Measurements from ENCODE around the gene C19orf38.
"Not testable (repeated sequence)": the region's sequence is repeated elsewhere in the genome, so short reads cannot be mapped to it uniquely, and the experiment has no call there.

C19orf38 gene

DNA sequence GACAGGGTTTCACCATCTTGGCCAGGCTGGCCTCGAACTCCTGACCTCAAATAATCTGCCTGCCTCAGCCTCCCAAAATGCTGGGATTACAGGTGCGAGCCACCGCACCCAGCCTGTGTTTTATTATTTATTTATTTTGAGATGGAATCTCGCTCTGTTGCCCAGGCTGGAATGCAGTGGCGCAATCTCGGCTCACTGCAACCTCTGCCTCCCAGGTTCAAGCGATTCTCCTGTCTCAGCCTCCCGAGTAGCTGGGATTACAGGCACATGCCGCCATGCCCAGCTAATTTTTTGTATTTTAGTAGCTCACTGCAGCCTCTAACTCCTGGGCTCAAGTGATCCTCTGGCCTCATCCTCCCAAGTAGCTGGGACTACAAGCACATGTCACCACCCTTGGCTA, 29.4 kb downstream of the C19orf38 start:
- not testable (repeated sequence) for DNase-seq

DNA sequence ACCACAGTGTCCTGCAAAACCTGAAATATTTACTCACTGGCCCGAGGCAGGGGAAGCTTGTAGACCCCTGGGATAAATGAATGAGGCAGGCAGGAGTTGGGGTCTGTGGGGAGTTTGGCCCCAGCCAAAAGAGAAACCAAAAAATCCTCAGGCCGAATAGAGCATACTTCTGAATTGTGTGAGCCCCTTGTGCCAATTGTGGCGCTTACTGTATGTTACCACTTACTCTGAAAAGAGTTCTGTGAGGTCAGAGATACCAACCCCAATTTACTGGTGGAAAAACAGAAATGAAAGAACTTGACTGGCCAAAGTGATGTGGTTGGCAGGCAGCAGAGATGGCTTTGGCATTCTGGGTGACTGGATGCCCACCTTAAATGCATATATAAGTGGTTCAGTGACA, 30.0 kb downstream of the C19orf38 start:
- no peak for DNase-seq

DNA sequence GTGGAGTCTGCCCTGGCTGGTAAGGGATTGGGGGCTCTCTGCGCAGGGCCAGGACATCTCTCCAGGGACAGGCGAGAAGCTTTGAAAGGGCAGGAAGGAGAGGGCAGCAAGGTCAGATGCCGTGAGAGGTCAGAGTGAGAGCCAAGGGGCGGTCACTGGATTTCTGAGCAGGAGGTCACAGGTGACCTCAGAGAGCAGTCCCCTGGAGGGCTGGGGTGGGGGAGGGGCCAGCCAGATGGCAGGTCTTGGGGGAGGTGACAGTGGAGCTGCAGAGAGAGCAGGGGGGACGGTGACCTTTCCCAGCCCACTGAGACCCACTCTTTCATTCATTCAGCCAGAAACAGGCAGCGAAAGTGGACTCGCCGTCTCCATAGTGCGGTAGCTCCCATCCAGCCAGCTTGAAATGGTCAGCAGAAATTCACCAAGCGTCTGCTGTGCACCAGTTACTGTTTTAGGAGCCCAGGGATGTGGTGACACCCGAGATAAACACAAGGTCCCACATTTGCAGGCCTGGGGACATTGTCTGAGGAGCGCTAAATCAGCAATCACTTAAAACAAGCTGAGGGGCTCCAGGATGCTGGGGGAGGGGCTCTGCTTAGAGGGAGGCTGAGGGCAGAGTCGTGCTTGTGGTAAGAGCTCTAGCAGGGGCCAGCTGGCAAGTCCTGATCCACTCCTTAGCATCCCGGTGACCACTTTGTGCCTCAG, 33.3 kb downstream of the C19orf38 start:
- no peak for DNase-seq

DNA sequence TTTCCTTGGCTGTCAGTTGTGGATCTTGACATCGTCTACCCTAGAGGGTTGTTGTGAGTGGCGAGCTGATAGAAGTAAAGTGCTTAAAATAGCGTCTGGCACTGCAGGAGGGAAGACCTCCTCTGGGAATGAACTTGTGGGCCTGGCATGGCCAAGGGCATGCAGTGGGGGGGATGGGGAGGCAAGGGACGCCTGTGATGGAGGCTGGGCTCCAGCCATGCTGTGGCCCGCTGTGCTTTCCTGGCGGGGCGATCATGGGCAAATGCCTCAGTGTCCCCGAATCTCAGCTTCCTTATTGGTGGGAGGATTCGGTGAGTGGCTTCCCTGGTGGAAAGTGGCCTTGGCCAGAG, 33.9 kb downstream of the C19orf38 start:
- no peak for DNase-seq

DNA sequence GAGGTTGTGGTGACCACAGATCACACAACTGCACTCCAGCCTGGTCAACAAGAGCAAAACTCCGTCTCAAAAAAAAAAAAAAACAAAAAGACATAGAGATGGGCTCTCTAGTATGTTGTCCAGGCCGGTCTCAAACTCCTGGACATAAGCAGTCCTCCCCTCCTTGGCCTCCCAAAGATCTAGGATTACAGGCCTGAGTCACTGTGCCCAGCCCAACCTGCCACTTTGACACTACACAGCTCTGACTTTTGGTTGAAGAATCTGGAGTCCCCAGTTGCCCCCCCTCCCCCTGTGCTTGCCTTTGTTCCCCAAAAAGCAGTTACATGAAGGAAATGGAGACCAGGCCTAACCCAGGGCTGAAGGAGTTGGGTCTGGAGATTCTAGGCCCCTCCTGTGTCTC, 36.1 kb downstream of the C19orf38 start:
- DNase-seq: no peak

DNA sequence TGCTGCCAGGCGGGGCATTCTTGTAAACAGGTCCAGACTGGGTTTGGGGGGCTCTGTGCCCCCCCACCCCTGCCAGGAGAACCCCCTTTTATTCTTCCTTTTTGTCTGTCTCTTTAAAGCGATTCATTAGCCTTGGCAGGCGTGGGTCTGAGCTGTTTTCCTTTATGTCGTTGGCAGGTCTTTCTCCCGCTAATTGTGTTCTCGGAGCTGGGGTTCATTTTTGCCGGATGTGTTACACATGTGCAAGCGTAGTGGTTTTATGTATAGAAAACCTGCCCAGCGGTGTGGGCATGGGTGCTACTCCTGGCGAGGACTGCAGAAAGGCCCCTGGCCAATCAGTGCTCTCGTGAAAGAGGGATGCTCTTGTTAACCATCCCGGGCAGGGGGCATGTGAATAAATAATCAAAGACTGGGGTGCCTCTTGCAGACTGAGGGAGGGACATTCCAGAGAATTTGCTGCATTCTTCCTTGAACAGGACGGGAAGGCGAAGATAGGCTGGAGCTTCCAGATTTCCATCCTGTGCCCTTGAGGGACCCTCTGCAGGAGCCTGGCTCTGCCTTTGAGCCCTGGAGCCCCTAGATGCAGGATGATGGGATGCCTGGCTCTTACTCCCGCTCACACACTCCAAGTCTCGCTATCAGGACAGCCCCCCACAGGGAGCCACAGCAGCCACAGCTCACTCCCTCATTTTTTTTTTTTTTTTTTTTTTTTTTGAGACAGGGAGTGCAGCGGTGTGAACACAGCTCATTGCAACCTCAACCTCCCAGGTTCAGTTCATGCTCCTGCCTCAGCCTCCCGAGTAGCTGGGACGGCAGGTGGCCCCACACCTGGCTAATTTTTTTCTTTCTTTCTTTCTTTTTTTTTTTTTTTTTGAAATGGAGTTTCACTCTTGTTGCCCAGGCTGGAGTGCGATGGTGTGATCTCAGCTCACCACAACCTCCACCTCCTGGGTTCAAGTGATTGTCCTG, 37.3 kb downstream of the C19orf38 start:
- DNase-seq: no peak

DNA sequence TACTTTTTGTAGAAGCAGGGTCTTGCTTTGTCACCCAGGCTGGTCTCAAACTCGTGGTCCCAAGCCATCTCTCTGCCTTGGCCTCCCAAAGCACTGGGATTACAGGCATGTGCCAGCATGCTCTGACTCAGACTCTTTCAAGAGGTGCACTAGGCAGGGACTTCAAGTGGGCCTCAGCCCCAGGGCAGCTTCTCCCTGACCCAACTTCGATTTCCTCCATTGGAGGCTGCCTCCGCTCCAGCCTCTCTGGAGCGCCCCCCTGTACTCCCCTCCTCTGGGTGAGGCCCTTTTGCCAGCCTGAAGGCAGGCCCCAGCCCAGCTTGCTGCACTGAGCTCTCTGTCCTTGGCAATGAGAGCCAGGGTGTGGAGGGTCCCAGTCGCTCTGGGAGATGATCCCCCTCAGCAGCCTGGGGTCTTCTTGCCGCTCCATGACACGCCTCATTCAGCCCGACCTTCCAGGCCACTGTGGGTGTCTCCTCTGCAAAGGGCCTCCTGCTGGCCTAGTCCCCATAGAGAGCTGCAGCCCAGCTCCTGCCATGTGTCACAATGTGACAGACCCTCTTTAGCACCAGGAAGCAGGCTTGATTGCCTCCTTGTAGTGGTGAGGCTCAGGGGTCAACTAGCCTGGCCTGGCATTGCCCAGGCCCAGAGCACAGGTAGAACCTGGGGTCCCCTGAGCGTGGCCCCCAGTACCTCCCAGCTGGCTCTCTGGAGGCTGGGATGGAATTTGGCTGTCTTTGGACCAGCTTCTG, 39.6 kb downstream of the C19orf38 start:
- DNase-seq: peak in 1 of 2 experiments; percentile 51

DNA sequence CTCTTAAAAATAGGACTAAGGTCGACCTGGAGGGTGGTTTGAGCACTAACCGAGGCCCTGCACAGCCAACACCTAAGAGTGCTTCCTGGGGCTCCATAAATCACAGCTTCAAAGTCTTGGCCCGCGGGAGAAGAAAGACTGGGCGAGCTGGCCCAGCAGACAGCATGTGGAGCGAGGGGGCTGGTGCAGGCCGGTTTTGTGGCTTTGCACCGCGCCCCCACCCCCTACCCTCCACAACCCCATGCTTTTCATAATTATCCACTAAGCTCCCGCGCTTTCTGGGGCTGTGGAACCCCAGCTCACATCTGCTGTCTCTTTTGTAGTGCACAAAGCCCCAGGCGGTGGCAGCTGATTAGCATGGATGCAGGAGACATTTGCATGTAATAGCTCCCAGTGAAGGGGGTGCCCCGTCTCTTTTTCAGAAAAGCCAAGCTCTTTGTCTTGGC, 40.2 kb downstream of the C19orf38 start:
- peak; percentile 89 to 96 for DNase-seq

DNA sequence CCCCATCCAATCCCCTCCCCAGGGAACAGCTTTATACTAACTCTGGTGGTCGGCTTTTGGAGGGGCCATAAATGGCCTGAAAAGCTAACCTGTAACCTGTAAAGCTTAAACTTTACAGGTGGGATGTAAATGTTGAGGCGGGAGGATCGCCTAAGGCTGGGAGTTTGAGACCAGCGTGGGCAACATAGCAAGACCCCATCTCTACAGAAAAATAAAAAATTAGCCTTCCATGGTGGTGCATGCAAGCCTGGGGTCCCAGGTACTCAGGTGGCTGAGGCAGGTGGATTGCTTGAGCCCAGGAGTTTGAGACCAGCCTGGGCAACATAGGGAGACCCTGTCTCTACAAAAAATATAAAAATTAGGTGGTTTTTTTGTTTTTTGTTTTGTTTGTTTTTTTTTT, 41.7 kb downstream of the C19orf38 start:
- no peak for DNase-seq

DNA sequence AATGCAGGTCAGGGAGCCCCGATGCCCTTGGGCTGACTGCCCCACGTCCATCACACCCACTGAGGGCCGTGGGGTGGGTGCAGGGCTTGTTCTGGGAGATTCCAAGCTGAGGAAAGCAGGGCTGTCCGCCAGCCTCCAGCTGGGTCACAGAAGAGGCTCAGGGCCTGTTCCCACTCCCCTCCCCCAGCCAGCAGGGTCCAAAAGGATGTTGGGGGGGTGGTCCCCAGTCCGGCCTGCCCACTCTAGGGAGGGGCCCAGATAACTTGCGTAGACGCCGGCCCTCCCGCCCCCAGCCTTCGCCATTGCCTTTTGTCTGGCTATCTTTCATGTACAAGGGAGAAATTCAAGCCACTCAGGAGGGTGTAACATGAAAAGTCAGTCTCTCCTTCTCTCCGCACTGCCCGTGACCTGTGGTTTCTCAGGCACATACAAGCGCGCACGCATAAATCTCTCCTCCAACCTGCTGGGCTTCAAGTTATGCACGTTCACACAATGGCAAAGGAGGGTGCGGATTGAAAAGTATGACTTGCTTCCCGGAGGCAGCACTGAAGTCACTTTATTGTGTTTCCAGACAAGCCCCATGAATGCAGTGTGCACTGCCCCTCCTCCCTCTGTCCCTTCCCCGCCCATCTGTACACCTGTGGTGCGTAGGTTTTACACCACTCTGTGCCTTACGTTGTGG, 43.3 kb downstream of the C19orf38 start:
- DNase-seq: no peak

DNA sequence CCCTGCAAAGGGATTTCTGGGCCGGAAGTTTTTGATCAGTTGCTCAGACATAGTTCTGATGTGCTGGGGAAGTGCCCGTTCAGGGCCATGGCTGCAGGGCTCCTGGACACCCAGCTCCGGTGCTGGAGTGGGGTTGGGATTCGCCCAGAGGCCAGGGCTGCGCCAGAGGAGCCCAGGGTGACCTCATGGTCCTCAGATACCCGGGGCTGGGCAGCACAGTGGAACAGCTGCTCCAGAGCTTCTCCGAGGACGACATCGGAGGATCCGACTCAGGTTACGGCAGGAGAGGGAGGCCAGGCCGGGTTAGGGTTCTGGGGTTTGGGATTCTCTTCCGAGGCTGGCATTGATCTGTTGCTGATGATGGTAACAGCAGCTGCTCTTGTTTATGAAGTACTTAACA, 44.0 kb downstream of the C19orf38 start:
- DNase-seq: peak; percentile 66 to 84

DNA sequence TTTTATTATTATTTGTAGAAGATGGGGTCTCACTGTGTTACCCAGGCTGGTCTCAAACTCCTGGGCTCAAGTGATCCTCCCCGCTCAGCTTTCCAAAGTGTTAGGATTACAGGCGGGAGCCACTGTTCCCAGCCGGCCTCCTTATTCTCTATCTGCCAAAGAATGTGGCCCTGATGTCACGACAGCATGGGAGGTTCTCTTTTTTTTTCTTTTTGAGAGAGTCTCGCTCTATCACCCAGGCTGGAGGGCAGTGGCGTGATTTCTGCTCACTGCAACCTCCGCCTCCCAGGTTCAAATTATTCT, 46.6 kb downstream of the C19orf38 start:
- no peak for DNase-seq

DNA sequence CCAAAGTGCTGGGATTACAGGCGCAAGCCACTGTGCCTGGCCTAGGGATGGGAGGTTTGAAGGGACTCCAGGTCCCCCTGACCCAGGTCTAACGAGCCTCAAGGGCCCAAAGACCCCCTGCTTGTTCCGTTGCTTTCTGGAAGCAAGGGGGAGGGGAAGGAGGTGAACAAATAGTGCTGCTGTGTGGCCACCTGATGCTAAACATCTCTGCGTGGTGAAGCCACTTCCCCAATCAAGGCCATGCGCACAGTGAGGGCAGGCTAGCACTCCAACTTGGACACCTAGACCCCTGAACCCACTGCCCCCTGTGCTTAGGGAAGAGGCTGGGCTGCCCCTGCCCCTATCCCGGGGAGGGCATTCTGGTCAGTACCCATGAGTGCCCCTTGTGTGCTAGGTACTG, 47.1 kb downstream of the C19orf38 start:
- DNase-seq: no peak

DNA sequence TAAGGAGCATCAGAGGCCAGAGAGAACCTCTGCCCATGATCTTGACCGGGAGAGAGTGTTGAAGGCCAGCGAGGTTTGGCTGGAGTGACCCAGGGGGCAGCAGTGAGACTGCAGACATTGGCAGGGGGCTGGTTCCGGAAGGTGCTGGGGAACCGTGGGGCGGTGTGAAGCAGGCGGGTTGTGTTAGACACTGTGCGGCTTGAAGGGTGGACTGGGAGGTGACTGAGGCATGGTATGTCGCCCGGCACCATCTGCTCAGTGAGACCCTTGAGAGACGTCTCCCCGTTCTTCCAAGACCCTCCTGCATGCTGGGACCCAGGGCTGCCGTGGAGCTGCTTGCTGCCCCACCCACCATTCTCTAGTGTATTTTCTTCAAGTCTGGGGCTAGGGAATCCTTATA, 47.7 kb downstream of the C19orf38 start:
- no peak for DNase-seq

DNA sequence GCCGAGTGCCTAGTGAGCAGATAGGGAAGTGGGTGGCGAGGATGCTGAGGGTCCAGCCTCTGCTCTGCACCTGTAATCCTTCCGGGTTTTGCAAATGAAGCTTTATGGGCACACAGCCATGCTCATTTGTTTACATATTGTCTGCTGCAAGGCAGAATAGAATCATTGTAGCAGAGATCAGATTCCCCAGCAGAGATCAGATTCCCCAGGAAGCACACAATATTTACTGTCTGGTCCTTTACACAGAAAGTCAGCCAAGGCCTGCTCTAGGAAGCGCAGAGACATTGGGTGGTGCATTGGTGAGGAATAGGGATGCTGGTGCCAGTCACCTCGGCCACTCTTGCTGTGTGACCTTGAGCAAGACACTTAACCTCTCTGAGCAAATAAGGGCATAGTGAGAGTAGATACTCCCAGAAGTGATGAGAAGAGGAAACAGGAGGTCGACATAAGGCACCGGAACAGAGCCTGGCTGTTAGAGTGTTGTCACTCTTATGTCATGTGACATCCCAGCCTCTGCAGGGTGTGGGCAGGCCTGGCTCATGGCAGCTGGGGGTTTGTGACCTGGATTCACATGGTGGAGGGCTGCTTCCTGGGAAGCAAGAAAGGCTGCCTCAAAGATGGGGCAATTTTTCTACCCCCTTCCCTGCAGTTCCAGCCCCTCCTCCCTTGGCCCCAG, 48.8 kb downstream of the C19orf38 start:
- peak in 1 of 2 experiments; percentile 38 for DNase-seq

DNA sequence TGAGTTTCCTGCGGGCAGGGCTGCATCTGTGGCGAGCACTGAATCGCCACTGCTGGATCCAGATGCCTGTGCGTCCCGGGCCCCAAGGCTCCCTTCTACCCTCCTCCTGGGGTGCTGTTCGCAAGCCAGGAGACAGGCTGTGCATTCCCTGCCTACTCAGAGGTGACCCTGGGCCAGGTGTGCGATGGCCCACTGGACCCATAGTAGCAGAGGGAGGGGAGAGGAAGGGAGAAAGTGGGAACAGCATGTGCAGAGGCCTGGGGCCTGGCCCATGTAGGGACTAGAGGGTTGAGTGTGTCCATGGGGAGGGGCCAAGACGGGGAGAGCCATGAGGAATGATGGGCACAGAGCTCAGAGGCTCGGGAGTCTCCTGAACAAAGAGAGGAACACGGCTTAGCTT, 50.4 kb downstream of the C19orf38 start:
- no peak for DNase-seq

DNA sequence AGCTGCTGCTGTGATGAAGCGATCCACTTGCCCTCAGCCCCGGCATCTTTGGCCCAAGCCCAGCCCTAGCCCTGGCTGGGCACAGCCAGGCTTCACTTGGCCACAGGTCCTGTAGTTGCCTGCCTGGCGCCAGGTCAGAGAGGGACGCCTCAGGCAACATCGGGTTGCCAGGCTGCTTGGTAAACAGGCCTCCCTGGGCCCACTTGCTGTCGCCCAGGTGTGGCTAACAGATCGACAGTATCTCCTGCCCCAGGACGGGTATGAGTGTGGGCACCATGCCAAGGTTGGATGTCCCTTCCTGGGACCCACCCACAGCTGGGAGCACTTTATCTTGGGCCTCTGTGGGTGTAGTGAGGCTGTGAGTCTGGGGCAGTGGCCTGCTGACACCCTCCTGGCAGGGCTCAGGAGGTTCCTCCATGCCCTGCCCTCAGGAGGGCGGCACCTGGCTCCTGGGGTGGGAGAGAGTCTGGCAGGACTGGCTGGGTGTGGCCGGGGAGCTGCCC, 51.0 kb downstream of the C19orf38 start:
- no peak for DNase-seq

DNA sequence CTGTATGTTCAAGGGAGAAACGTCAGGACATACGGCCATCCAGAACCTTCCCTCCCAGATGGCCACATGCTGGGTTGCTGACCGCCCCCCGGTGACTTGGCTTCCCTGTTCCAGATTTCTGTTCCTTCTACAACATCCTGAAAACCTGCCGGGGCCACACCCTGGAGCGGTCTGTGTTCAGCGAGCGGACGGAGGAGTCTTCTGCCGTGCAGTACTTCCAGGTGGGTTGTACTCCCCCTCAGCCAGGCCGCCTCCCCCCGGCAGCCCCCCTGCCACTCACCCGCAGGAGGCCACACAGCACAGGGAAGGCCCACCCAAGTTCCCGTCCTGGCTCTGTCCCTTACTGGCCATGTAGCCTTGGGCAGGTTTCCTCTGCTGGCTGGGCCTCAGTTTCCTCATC, 59.7 kb downstream of the C19orf38 start:
- DNase-seq: no peak

DNA sequence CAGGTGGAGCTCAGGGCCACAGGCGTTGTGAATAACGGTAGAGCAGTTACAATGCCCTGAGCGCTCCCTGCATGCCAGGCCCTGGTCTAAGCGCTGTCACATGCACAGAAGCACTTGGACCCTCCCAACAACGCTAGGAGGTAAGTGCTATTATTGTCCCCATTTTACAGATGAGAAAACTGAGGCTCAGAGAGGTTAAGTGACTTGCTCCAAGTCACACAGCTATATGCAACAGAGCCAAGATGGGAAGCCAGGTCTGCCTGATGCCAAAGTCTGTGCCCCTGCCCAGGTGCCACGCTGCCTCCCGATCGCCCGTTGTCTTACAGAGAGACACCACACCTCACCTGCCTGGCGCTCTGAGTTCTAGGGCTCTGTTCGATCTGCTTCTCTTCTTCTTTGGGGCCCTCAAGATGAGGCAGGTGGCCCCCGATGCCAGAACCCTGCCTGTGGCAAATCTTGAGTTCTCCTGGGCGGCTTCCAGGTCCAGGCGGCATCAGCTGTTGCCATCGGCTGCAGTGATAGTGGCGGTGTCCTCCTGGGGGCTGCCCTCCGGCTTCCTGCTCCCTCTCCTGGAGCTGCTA, 60.3 kb downstream of the C19orf38 start:
- no peak for DNase-seq

DNA sequence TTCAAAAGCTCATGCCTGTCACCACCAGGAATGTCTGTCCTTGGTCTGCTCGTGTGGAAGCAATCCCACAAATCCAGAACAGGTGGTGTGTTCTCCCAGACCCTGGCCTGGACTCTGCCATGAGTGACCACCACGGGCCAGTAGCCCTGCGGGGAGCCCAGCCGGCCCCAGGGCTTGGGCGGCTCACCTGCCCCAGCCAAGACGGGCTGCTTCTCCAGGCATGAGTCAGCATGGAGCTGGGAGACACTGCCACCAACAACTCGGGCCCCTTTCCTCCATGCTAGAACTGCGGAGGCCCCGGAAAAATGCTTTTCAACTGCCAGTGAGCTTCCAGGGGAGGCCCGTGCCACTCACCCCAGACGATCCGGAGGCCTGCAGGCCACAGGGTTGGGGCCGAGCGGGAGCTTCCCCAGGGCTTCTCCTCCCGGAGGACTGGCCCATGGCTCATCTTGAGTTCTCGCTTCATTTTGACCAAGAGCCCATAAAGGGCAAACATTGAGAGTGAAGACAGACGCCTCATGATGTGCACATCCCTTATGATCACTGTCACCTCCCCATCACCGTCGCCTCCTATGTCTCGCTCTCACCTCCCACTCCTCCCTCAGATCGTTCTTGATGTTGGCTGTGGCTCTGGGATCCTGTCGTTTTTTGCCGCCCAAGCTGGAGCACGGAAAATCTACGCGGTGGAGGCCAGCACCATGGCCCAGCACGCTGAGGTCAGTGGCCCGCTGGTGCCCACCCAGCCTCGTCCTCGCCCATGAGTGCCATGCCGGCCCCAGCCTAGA, 63.6 kb downstream of the C19orf38 start:
- DNase-seq: no peak

DNA sequence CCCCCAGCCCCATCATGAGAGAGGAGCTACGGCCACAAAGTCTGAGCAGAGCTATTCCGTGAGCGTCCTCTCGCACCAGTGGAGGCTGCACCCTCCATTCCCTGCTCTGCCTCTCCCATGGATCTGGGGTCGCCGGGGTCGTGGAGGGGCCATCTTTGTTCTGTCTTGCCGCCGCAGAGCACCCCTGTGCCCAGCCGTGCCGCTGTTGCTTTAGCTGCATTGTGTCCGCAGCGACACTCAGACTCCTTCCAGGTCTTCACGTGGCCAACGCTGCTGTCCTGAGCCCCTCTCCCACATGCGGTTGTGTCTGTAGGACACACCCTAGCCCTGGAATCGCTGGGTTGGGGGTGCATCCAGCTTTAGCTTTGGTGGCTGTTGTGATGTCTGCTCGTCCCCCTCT, 64.4 kb downstream of the C19orf38 start:
- no peak for DNase-seq

Measured in NCI-H524 (cell line).